ENCODE results near the gene ZRANB3.

ZRANB3 gene

GRCh38 chr2:135198481-135198880 lies 332.5 kb downstream of the ZRANB3 start:
- Histone ChIP-seq H3K27me3 (ENCODE audit: control insufficient read depth, insufficient read depth, low read length) (no peaks in the 10 kb centered on the region), H3K4me2 (ENCODE audit: low read length) (no peak overlapping the region), H3K36me3 (ENCODE audit: insufficient read depth, low read length) (no peaks in the 10 kb centered on the region), H3K4me1 (ENCODE audit: control insufficient read depth, insufficient read depth, low read length) (no peaks in the 10 kb centered on the region), H3K4me3 (ENCODE audit: low read length) (no peak overlapping the region), H3K9me3 (replicated peaks; ENCODE audit: low read length) (no peaks in the 10 kb centered on the region), H3K9ac (ENCODE audit: low read depth, low read length) (no peak overlapping the region)

GRCh38 chr2:135190799-135191198 lies 340.2 kb downstream of the ZRANB3 start:
- Histone ChIP-seq H3K4me3 (ENCODE audit: low read length) (no peak overlapping the region), H3K9ac (ENCODE audit: low read depth, low read length) (no peak overlapping the region), H3K9me3 (replicated peaks; ENCODE audit: low read length) (no peaks in the 10 kb centered on the region), H3K27me3 (ENCODE audit: control insufficient read depth, insufficient read depth, low read length) (no peaks in the 10 kb centered on the region), H3K4me1 (ENCODE audit: control insufficient read depth, insufficient read depth, low read length) (no peaks in the 10 kb centered on the region), H3K36me3 (ENCODE audit: insufficient read depth, low read length) (no peaks in the 10 kb centered on the region), H3K4me2 (ENCODE audit: low read length) (no peak overlapping the region)

- Histone ChIP-seq H3K4me1 (ENCODE audit: control insufficient read depth, insufficient read depth, low read length) (no peaks in the 10 kb centered on the region), H3K4me2 (ENCODE audit: low read length) (no peak overlapping the region), H3K27me3 (ENCODE audit: control insufficient read depth, insufficient read depth, low read length) (no peaks in the 10 kb centered on the region), H3K9me3 (replicated peaks; ENCODE audit: low read length) (no peaks in the 10 kb centered on the region), H3K36me3 (ENCODE audit: insufficient read depth, low read length) (no peaks in the 10 kb centered on the region), H3K9ac (ENCODE audit: low read depth, low read length) (no peak overlapping the region), H3K4me3 (ENCODE audit: low read length) (no peak overlapping the region)
Observed at GRCh38 chr2:135189148-135189547, 341.9 kb downstream of the ZRANB3 start.

- Histone ChIP-seq H3K4me2 (ENCODE audit: low read length) (no peak overlapping the region), H3K4me3 (ENCODE audit: low read length) (no peak overlapping the region), H3K9me3 (replicated peaks; ENCODE audit: low read length) (no peaks in the 10 kb centered on the region), H3K36me3 (ENCODE audit: insufficient read depth, low read length) (no peaks in the 10 kb centered on the region), H3K27me3 (ENCODE audit: control insufficient read depth, insufficient read depth, low read length) (no peaks in the 10 kb centered on the region), H3K4me1 (ENCODE audit: control insufficient read depth, insufficient read depth, low read length) (peaks cover 7% of the 10 kb centered on the region), H3K9ac (ENCODE audit: low read depth, low read length) (no peak overlapping the region)
Observed at GRCh38 chr2:135187270-135187669, 343.7 kb downstream of the ZRANB3 start.

GRCh38 chr2:135186054-135186453 lies 345.0 kb downstream of the ZRANB3 start:
- Histone ChIP-seq H3K27me3 (ENCODE audit: control insufficient read depth, insufficient read depth, low read length) (no peaks in the 10 kb centered on the region), H3K4me1 (ENCODE audit: control insufficient read depth, insufficient read depth, low read length) (peaks cover 7% of the 10 kb centered on the region), H3K4me3 (ENCODE audit: low read length) (no peak overlapping the region), H3K36me3 (ENCODE audit: insufficient read depth, low read length) (no peaks in the 10 kb centered on the region), H3K9ac (ENCODE audit: low read depth, low read length) (no peak overlapping the region), H3K9me3 (replicated peaks; ENCODE audit: low read length) (no peaks in the 10 kb centered on the region), H3K4me2 (ENCODE audit: low read length) (no peak overlapping the region)

GRCh38 chr2:135183822-135184221 lies 347.2 kb downstream of the ZRANB3 start:
- peaks cover 7% of the 10 kb centered on the region for H3K4me1 ChIP-seq (ENCODE audit: control insufficient read depth, insufficient read depth, low read length)
- no peak overlapping the region for H3K9ac ChIP-seq (ENCODE audit: low read depth, low read length)
- no peaks in the 10 kb centered on the region for H3K36me3 ChIP-seq (ENCODE audit: insufficient read depth, low read length)
- no peaks in the 10 kb centered on the region for H3K27me3 ChIP-seq (ENCODE audit: control insufficient read depth, insufficient read depth, low read length)
- no peaks in the 10 kb centered on the region for H3K9me3 ChIP-seq (replicated peaks; ENCODE audit: low read length)
- no peak overlapping the region for H3K4me3 ChIP-seq (ENCODE audit: low read length)
- no peak overlapping the region for H3K4me2 ChIP-seq (ENCODE audit: low read length)

- H3K4me1 ChIP-seq (ENCODE audit: control insufficient read depth, insufficient read depth, low read length) = peaks cover 7% of the 10 kb centered on the region
- no peak overlapping the region for H3K4me3 ChIP-seq (ENCODE audit: low read length)
- no peaks in the 10 kb centered on the region for H3K36me3 ChIP-seq (ENCODE audit: insufficient read depth, low read length)
- no peak overlapping the region for H3K9ac ChIP-seq (ENCODE audit: low read depth, low read length)
- no peaks in the 10 kb centered on the region for H3K27me3 ChIP-seq (ENCODE audit: control insufficient read depth, insufficient read depth, low read length)
- no peaks in the 10 kb centered on the region for H3K9me3 ChIP-seq (replicated peaks; ENCODE audit: low read length)
- no peak overlapping the region for H3K4me2 ChIP-seq (ENCODE audit: low read length)
Observed at GRCh38 chr2:135182601-135183000, 348.4 kb downstream of the ZRANB3 start.

- no peak overlapping the region for H3K9ac ChIP-seq (ENCODE audit: low read depth, low read length)
Observed at GRCh38 chr2:135182190-135182589, 348.8 kb downstream of the ZRANB3 start.

GRCh38 chr2:135179689-135180088 lies 351.3 kb downstream of the ZRANB3 start:
- Histone ChIP-seq H3K36me3 (ENCODE audit: insufficient read depth, low read length) (peaks cover 20% of the 10 kb centered on the region), H3K4me3 (ENCODE audit: low read length) (no peak overlapping the region), H3K4me2 (ENCODE audit: low read length) (no peak overlapping the region), H3K27me3 (ENCODE audit: control insufficient read depth, insufficient read depth, low read length) (no peaks in the 10 kb centered on the region), H3K9me3 (replicated peaks; ENCODE audit: low read length) (no peaks in the 10 kb centered on the region), H3K9ac (ENCODE audit: low read depth, low read length) (no peak overlapping the region), H3K4me1 (ENCODE audit: control insufficient read depth, insufficient read depth, low read length) (peaks cover 7% of the 10 kb centered on the region)

More at GRCh38 chr2:135182190-135182589, 348.8 kb downstream of the ZRANB3 start:
- Histone ChIP-seq H3K4me3 (ENCODE audit: low read length) (no peak overlapping the region), H3K9me3 (replicated peaks; ENCODE audit: low read length) (no peaks in the 10 kb centered on the region), H3K4me1 (ENCODE audit: control insufficient read depth, insufficient read depth, low read length) (peaks cover 7% of the 10 kb centered on the region), H3K27me3 (ENCODE audit: control insufficient read depth, insufficient read depth, low read length) (no peaks in the 10 kb centered on the region), H3K36me3 (ENCODE audit: insufficient read depth, low read length) (peaks cover 2% of the 10 kb centered on the region), H3K4me2 (ENCODE audit: low read length) (no peak overlapping the region)

GRCh38 chr2:135175177-135175576 lies 355.8 kb downstream of the ZRANB3 start:
- H3K36me3 ChIP-seq (ENCODE audit: insufficient read depth, low read length) = peaks cover 53% of the 10 kb centered on the region
- H3K4me2 ChIP-seq (ENCODE audit: low read length) = no peak overlapping the region
- no peaks in the 10 kb centered on the region for H3K9me3 ChIP-seq (replicated peaks; ENCODE audit: low read length)
- H3K9ac ChIP-seq (ENCODE audit: low read depth, low read length) = no peak overlapping the region
- H3K4me3 ChIP-seq (ENCODE audit: low read length) = no peak overlapping the region
- no peaks in the 10 kb centered on the region for H3K27me3 ChIP-seq (ENCODE audit: control insufficient read depth, insufficient read depth, low read length)
- no peaks in the 10 kb centered on the region for H3K4me1 ChIP-seq (ENCODE audit: control insufficient read depth, insufficient read depth, low read length)

- H3K4me2 ChIP-seq (ENCODE audit: low read length) = no peak overlapping the region
- H3K36me3 ChIP-seq (ENCODE audit: insufficient read depth, low read length) = peaks cover 57% of the 10 kb centered on the region
- H3K9ac ChIP-seq (ENCODE audit: low read depth, low read length) = no peak overlapping the region
- H3K4me1 ChIP-seq (ENCODE audit: control insufficient read depth, insufficient read depth, low read length) = no peaks in the 10 kb centered on the region
- no peaks in the 10 kb centered on the region for H3K27me3 ChIP-seq (ENCODE audit: control insufficient read depth, insufficient read depth, low read length)
- no peaks in the 10 kb centered on the region for H3K9me3 ChIP-seq (replicated peaks; ENCODE audit: low read length)
- no peak overlapping the region for H3K4me3 ChIP-seq (ENCODE audit: low read length)
Observed at GRCh38 chr2:135174810-135175093, 356.3 kb downstream of the ZRANB3 start.

- no peak overlapping the region for H3K9ac ChIP-seq (ENCODE audit: low read depth, low read length)
- peaks cover 61% of the 10 kb centered on the region for H3K36me3 ChIP-seq (ENCODE audit: insufficient read depth, low read length)
- no peaks in the 10 kb centered on the region for H3K9me3 ChIP-seq (replicated peaks; ENCODE audit: low read length)
- H3K27me3 ChIP-seq (ENCODE audit: control insufficient read depth, insufficient read depth, low read length) = no peaks in the 10 kb centered on the region
- no peak overlapping the region for H3K4me2 ChIP-seq (ENCODE audit: low read length)
- H3K4me1 ChIP-seq (ENCODE audit: control insufficient read depth, insufficient read depth, low read length) = no peaks in the 10 kb centered on the region
- no peak overlapping the region for H3K4me3 ChIP-seq (ENCODE audit: low read length)
Observed at GRCh38 chr2:135174049-135174809, 356.8 kb downstream of the ZRANB3 start.

All from skeletal muscle satellite cell (primary cell).